HG02798 (cell line): Measurements from ENCODE around the gene RNF144A.

Source experiments
- ATAC-seq: cut with Tn5 transposase; IDR thresholded peaks from one replicate; pipeline ENCODE4 v1.9.1; 2021; ENCODE audit warnings: mild to moderate bottlenecking; ENCODE audit not compliant: unreplicated experiment, poor library complexity

RNF144A gene

GRCh38 chr2:6945087-6945813 lies 28.0 kb downstream of the RNF144A start:
- peak; percentile 94 for ATAC-seq

GRCh38 chr2:6945821-6946220 lies 28.6 kb downstream of the RNF144A start:
- no peak for ATAC-seq

- no peak for ATAC-seq
These were observed 29.5 kb downstream of the RNF144A start for GRCh38 chr2:6946722-6947121.

GRCh38 chr2:6947929-6948676 lies 30.9 kb downstream of the RNF144A start:
- no peak for ATAC-seq

GRCh38 chr2:6948677-6949351 lies 31.6 kb downstream of the RNF144A start:
- no peak for ATAC-seq

GRCh38 chr2:6951046-6951445 lies 33.8 kb downstream of the RNF144A start:
- no peak for ATAC-seq

- ATAC-seq, result no peak
These were observed 34.9 kb downstream of the RNF144A start for GRCh38 chr2:6952101-6952500.

GRCh38 chr2:6954586-6954985 lies 37.4 kb downstream of the RNF144A start:
- no peak for ATAC-seq

- no peak for ATAC-seq
These were observed 38.4 kb downstream of the RNF144A start for GRCh38 chr2:6955511-6956136.

- ATAC-seq, result no peak
These were observed 39.4 kb downstream of the RNF144A start for GRCh38 chr2:6956566-6956965.

GRCh38 chr2:6957031-6957714 lies 40.0 kb downstream of the RNF144A start:
- no peak for ATAC-seq

- ATAC-seq, result no peak
These were observed 40.9 kb downstream of the RNF144A start for GRCh38 chr2:6957910-6958615.

GRCh38 chr2:6958616-6959235 lies 41.5 kb downstream of the RNF144A start:
- no peak for ATAC-seq

- ATAC-seq, result no peak
These were observed 42.5 kb downstream of the RNF144A start for GRCh38 chr2:6959751-6960150.

GRCh38 chr2:6960659-6961058 lies 43.4 kb downstream of the RNF144A start:
- ATAC-seq, result no peak

- ATAC-seq, result no peak
These were observed 46.5 kb downstream of the RNF144A start for GRCh38 chr2:6963727-6964126.

- ATAC-seq, result no peak
These were observed 48.0 kb downstream of the RNF144A start for GRCh38 chr2:6965071-6965795.

- no peak for ATAC-seq
These were observed 49.3 kb downstream of the RNF144A start for GRCh38 chr2:6966446-6966940.
